Peyer's patch (tissue), 4 donors: Measurements from ENCODE around the gene LMBR1L. TPM values are rescaled to one million over a fixed set of nuclear protein-coding genes. Genes with fewer than 3 reads are reported as not detected.
A peak's percentile ranks its signal among the peaks of the same experiment; 100 is the strongest.

Source experiments
- DNase-seq, 3 donors: peaks; one replicate each; pipeline ENCODE4 v3.0.0-alpha.2; 2017 to 2019
- H3K27ac ChIP-seq, 4 donors: fragments of 200-600 bp; sonication (generic); one replicate each; pipeline ENCODE4 v1.5.1; 2016 to 2019
- H3K27me3 ChIP-seq, 2 donors: fragments of 200-600 bp; sonication (generic); one replicate each; pipeline ENCODE4 v1.5.1; 2019
- H3K36me3 ChIP-seq, 3 donors: fragments of 200-600 bp; sonication (generic); one replicate each; pipeline ENCODE4 v1.5.1; 2016 to 2019
- H3K4me1 ChIP-seq, 4 donors: fragments of 200-600 bp; sonication (generic); one replicate each; pipeline ENCODE4 v1.5.1; 2016 to 2019
- H3K4me3 ChIP-seq, 4 donors: fragments of 200-600 bp; sonication (generic); 1 replicate in 3 of 4; 2 replicates in 1 of 4; pipeline ENCODE4 v1.5.1; 2016 to 2019; ENCODE audit warnings: mild to moderate bottlenecking in 1 of 4
- H3K9me3 ChIP-seq, 4 donors: fragments of 200-600 bp; sonication (generic); one replicate each; pipeline ENCODE4 v1.5.1; 2016 to 2019; ENCODE audit warnings: mild to moderate bottlenecking in 1 of 4
- POLR2A ChIP-seq, 2 donors: fragments of 450-650 bp; IDR thresholded peaks; one replicate each; pipeline ENCODE4 v1.5.1; 2017; ENCODE audit warnings: antibody characterized with exemption in 2 of 2, mild to moderate bottlenecking in 2 of 2, moderate library complexity in 2 of 2
- total RNA-seq, 4 donors: library from RNA; depleted of rRNA; stranded (reverse); fragments of >200 nt; gene quantifications; one replicate each; pipeline ENCODE4 v1.1.0, GENCODE V29; 2016
- TF ChIP-seq, protein P1 (sequence below), 6 experiments: fragments of 450-650 bp in 4 of 6; fragments of 200-600 bp in 2 of 6; sonication (generic) in 1 of 6; IDR thresholded peaks; one replicate each; pipeline ENCODE4 v1.5.1; 2017 to 2019; ENCODE audit warnings: antibody characterized with exemption in 6 of 6, mild to moderate bottlenecking in 3 of 6, moderate library complexity in 1 of 6

The LMBR1L gene
- total RNA-seq, 4 donors from 2014 or later = 34.7 to 93.7 (median 84.7) TPM

DNA sequence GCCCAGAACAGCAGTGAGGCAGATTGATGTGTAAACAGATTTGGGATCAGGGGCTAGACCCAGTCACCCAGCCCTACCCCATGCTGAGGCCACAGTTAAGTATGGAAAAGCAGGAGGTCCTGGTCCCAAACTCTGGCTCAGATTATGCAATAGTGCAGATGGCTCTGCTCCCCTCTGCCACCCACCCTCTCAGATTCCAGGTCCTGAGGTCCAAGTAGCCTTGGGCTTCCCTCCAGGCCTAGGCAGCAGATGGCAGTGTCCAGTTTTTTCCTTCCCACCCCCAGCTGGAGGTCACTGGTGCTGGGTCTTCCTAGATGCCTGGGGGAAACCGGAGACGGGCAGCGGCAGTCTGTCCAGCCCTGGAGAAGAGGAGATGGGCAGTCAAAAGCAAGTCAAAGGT, 13.3 kb downstream of the LMBR1L start:
- Histone ChIP-seq H3K27ac (no peak overlapping the region), H3K4me1 (peaks cover 0 to 17% (median 0%) of the 10 kb centered on the region in 4 donors), H3K9me3 (no peaks in the 10 kb centered on the region), H3K36me3 (peaks cover 0 to 54% (median 0%) of the 10 kb centered on the region in 3 donors), H3K4me3 (no peak overlapping the region), H3K27me3 (peaks cover 0 to 20% of the 10 kb centered on the region in 2 donors)
- DNase-seq = no peak
- TF ChIP-seq, protein P1, sequence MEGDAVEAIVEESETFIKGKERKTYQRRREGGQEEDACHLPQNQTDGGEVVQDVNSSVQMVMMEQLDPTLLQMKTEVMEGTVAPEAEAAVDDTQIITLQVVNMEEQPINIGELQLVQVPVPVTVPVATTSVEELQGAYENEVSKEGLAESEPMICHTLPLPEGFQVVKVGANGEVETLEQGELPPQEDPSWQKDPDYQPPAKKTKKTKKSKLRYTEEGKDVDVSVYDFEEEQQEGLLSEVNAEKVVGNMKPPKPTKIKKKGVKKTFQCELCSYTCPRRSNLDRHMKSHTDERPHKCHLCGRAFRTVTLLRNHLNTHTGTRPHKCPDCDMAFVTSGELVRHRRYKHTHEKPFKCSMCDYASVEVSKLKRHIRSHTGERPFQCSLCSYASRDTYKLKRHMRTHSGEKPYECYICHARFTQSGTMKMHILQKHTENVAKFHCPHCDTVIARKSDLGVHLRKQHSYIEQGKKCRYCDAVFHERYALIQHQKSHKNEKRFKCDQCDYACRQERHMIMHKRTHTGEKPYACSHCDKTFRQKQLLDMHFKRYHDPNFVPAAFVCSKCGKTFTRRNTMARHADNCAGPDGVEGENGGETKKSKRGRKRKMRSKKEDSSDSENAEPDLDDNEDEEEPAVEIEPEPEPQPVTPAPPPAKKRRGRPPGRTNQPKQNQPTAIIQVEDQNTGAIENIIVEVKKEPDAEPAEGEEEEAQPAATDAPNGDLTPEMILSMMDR (IDR thresholded peaks at IDR 0.05) = no peak
- TF ChIP-seq POLR2A (IDR thresholded peaks at IDR 0.05) = no peak

DNA sequence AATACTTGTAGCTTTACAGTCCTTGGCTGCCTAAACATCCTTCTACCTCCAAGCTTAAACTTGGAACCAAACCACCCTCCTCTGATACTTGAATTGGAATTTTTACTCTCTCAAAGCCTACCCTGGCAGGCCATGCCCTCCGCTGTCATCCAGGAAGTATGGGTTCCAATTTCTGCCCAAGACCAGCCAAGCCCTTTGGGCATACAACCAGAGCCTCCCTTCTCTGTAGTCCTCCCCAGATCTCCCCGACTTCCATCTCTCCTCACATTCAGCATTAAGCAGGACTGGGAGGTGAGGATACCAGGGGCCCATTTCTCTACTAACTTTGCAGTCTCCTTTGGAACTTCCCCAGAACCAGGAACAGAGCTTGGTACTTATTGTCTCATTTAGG, 15.7 kb downstream of the LMBR1L start:
- Histone ChIP-seq H3K4me3 (no peak overlapping the region), H3K27me3 (peaks cover 0 to 41% of the 10 kb centered on the region in 2 donors), H3K27ac (no peak overlapping the region), H3K9me3 (no peaks in the 10 kb centered on the region), H3K4me1 (peaks cover 0 to 35% (median 14%) of the 10 kb centered on the region in 4 donors), H3K36me3 (peaks cover 0 to 30% (median 0%) of the 10 kb centered on the region in 3 donors)
- no peak for DNase-seq
- TF ChIP-seq POLR2A (IDR thresholded peaks at IDR 0.05) = no peak
- TF ChIP-seq, protein P1 (IDR thresholded peaks at IDR 0.05) = no peak

DNA sequence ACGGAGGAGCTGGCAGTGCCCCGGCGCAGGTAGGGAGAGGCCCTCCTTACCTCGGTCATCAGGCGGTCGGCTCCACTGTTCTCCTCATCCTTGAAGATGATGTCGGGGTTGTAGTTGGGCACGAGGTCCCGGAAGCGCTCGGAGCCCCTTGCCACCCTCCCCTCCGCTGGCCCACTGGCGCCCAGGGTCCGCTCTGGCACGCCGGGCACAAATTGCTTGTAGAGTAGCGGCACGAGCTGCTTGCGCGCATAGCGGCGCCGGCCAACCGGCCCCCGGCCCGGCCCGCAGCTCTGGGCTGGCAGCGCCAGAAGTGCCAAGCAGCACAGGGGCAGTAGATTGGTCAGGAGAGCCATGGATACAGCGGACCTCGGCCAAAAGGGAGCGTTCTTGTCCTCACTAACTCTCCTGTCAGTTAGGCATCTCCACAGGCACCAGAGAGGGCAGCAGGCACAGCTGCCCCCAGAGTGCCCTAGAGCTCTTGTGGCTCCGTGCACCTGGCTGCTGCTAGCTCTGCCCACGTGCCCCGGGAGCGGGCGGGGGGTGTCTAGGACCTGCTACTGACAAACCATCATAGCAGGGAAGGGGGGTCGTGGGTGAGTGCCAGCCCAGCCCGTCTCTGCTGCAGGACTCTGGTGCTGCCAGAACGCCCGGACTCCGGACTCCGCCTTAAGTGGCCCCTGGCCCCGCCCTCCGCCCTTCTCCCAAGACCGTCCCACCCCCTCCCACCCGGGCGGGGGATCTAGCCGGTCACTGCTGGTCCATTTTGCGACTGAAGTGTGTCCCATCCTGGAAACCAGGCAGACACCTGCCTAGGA, 16.3 kb downstream of the LMBR1L start, which contains the start of gene DHH:
DHH (minus strand) TSS at position 642 of the 815 bp plus-strand sequence; CDS start at position 353, 289 bp downstream.
- TF ChIP-seq, protein P1 (IDR thresholded peaks at IDR 0.05) = no peak
- no peak for TF ChIP-seq POLR2A (IDR thresholded peaks at IDR 0.05)
- H3K9me3 ChIP-seq = no peaks in the 10 kb centered on the region
- peak; percentile 24 to 59 (median 55) for DNase-seq
- peak within 1 kb of the TSS in 1 of 4 donors; percentile 17 for H3K27ac ChIP-seq
- peaks cover 0 to 47% of the 10 kb centered on the region in 2 donors for H3K27me3 ChIP-seq
- H3K4me1 ChIP-seq = peaks cover 0 to 41% (median 19%) of the 10 kb centered on the region in 4 donors
- peaks cover 0 to 24% (median 0%) of the 10 kb centered on the region in 3 donors for H3K36me3 ChIP-seq
- peak within 1 kb of the TSS in 2 of 4 donors; percentile 22 to 23 for H3K4me3 ChIP-seq

DNA sequence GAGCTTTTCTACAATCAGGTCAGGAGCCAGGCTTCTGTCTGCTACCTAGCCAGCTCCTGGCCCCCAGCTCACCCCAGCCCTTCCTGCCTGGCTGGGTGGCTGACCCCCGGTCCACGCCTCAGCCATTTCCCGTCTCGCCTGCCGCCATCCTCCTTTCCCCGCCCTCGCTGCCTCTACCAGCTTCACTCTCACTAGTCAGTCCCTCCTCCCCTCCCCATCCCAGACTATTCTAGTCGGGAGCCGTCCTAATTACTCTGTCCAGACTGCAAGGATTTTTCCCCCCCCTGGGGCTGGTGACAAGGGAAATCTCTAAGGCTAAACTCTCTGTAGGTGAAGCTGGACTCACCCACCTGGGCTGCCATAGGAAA, 16.9 kb downstream of the LMBR1L start:
- peak overlapping the region in 2 of 4 donors; percentile 22 to 23 for H3K4me3 ChIP-seq
- H3K4me1 ChIP-seq = peaks cover 0 to 42% (median 19%) of the 10 kb centered on the region in 4 donors
- DNase-seq = no peak
- H3K9me3 ChIP-seq = no peaks in the 10 kb centered on the region
- TF ChIP-seq, protein P1 (IDR thresholded peaks at IDR 0.05) = no peak
- no peak for TF ChIP-seq POLR2A (IDR thresholded peaks at IDR 0.05)
- peaks cover 0 to 19% (median 0%) of the 10 kb centered on the region in 3 donors for H3K36me3 ChIP-seq
- peaks cover 0 to 49% of the 10 kb centered on the region in 2 donors for H3K27me3 ChIP-seq
- no peak overlapping the region for H3K27ac ChIP-seq

DNA sequence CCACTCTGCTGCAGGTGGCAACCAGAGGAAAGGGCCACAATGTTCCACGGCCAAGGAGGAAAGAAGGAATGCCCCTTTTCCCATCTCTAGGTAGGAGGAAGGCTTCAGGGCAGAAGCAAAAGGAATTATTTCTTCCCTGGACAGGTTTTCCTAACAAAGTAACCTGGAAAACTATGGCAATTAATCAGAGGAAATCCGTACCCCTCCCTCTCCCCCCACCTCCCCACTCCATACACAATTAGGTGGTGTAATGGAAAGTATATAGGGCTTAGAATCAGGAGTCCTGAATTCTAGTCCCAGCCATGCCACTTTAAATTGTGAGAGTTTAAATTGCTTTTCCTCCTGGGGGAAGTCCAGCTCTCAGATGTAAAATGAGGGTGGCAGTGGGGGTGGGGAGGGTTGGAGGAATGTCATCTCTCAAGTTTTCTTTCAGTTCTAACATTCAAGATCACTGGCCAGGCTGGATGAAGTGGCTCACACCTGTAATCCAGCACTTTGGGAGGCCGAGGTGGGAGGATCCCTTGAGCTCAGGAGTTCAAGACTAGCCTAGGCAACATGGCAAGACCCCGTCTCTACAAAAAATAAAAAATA, 17.7 kb downstream of the LMBR1L start:
- Histone ChIP-seq H3K4me1 (peaks cover 0 to 50% (median 19%) of the 10 kb centered on the region in 4 donors), H3K27ac (no peak overlapping the region), H3K9me3 (no peaks in the 10 kb centered on the region), H3K4me3 (no peak overlapping the region), H3K36me3 (peaks cover 0 to 14% (median 0%) of the 10 kb centered on the region in 3 donors), H3K27me3 (peaks cover 0 to 49% of the 10 kb centered on the region in 2 donors)
- no peak for DNase-seq
- TF ChIP-seq, protein P1 (IDR thresholded peaks at IDR 0.05) = no peak
- no peak for TF ChIP-seq POLR2A (IDR thresholded peaks at IDR 0.05)
